ENCODE data around the gene RAP1GAP2.

Gene RAP1GAP2

DNA sequence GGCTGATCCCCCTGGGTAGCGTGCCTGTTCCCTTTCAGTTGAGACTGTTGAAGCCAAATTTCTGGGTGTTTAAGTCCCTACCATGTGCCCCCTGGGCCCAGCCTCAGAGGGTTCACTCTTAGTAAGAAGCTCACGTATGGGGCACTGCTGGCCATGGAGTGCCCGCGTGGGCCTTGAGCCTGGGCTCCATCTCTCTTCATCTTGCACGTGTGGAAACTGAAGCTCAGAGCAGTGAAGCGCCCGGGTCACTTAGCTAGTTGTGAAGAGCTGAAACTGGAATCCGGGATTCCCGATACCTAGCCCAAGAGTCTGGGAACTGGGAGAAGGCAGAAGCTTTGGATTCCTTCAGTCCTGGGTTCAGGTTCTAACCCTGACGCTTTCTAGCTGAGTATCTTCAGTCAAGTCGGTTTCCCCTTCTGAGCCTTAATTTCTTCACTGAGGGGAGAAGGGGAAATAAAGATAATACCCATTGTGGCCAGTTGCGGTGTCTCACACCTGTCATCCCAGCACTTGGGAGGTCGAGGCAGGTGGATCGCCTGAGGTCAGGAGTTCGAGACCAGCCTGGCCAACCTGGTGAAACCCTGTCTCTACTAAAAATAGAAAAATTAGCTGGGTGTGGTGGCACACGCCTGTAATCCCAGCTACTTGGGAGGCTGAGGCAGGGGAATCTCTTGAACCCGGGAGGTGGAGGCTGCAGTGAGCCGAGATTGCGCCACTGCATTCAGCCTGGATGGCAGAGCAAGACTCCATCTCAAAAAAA lies 163.3 kb downstream of the RAP1GAP2 start:
- DNase-seq (ENCODE audit: low spot score) = no peak
- Mint-ChIP-seq H3K4me1 (ENCODE audit: low read depth) (peaks cover 11% of the 10 kb centered on the region), H3K27me3 (ENCODE audit: low read depth) (peaks cover 7% of the 10 kb centered on the region), H3K36me3 (ENCODE audit: low read depth) (no peaks in the 10 kb centered on the region), H3K9me3 (no peaks in the 10 kb centered on the region), H3K27ac (no peak overlapping the region), H3K4me3 (no peak overlapping the region)

DNA sequence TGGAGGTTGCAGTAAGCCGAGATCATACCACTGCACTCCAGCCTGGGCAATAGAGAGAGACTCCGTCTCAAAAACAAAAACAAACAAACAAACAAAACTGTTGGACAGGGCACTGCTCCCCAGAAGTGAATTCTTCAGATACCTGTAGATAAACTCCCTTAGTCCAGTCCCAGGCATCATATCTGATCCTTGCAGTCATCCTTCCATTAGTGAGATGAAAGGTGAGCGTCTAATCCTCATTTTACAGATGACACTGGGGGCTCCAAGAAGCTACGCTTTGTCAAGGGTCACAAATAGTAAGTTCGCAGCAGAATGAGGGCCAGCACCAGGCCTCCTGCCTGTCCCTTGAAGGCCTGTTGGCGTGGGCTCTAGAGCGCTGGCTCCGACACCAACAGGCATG lies 165.2 kb downstream of the RAP1GAP2 start:
- Mint-ChIP-seq H3K27ac (no peak overlapping the region), H3K4me1 (ENCODE audit: low read depth) (no peaks in the 10 kb centered on the region), H3K4me3 (no peak overlapping the region), H3K9me3 (no peaks in the 10 kb centered on the region), H3K36me3 (ENCODE audit: low read depth) (no peaks in the 10 kb centered on the region), H3K27me3 (ENCODE audit: low read depth) (no peaks in the 10 kb centered on the region)
- DNase-seq (ENCODE audit: low spot score) = no peak

DNA sequence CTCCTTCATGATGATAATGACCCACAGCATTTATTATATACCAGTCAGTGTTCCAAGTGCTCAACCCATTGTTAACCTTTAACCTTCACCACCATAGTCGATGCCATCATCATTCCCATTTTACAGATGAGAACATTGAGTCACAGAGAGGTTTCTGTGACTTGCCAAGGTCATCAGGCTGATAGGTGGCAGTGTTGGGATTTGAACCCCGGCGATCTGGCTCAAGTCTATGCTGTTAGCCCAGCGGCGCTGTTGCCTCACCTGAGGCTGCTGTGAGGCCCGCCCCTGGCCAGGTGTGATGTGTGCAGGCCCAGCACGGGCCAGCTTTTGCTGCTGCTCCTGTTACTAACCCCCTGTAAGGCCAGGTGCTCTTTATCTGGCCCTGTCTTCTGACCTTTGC lies 166.0 kb downstream of the RAP1GAP2 start:
- Mint-ChIP-seq H3K36me3 (ENCODE audit: low read depth) (no peaks in the 10 kb centered on the region), H3K4me3 (no peak overlapping the region), H3K9me3 (no peaks in the 10 kb centered on the region), H3K27ac (no peak overlapping the region), H3K27me3 (ENCODE audit: low read depth) (no peaks in the 10 kb centered on the region), H3K4me1 (ENCODE audit: low read depth) (no peaks in the 10 kb centered on the region)
- no peak for DNase-seq (ENCODE audit: low spot score)

- Mint-ChIP-seq H3K27me3 (ENCODE audit: low read depth) (no peaks in the 10 kb centered on the region), H3K4me3 (no peak overlapping the region), H3K36me3 (ENCODE audit: low read depth) (peaks cover under 1% of the 10 kb centered on the region), H3K9me3 (no peaks in the 10 kb centered on the region), H3K4me1 (ENCODE audit: low read depth) (no peaks in the 10 kb centered on the region), H3K27ac (no peak overlapping the region)
- no peak for DNase-seq (ENCODE audit: low spot score)
These were observed 166.5 kb downstream of the RAP1GAP2 start for GRCh38 chr17:2962729-2963128.

DNA sequence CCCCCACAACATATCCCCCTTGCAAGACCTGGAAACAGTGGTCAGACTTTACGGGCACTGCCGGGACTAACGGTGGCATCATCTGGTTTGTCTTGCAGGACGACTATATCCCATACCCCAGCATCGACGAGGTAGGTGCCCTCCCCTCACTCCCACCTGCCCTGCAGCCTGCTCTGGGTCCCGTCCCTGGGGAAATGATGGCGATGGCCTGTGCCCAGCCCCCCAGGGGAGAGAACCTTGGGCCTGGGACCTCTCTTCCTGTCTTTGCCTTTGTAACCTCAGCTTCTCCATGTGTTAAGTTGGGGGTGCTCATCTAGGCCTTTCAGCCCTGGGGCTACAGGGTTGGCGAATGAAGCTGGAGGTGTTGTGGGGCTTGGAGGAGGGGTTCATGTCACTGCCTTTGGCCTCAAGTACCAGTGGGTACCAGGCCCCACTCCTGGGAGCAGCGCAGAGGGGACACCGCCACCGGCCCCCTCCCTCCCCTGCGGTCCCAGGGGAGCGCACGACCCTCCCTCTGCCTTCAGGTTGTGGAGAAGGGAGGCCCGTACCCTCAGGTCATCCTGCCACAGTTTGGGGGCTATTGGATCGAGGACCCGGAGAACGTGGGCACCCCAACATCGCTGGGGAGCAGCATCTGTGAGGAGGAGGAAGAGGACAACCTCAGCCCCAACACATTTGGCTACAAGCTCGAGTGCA lies 167.2 kb downstream of the RAP1GAP2 start:
- no peak for DNase-seq (ENCODE audit: low spot score)
- Mint-ChIP-seq H3K36me3 (ENCODE audit: low read depth) (peaks cover 4% of the 10 kb centered on the region), H3K4me1 (ENCODE audit: low read depth) (no peaks in the 10 kb centered on the region), H3K27ac (no peak overlapping the region), H3K9me3 (no peaks in the 10 kb centered on the region), H3K27me3 (ENCODE audit: low read depth) (no peaks in the 10 kb centered on the region), H3K4me3 (no peak overlapping the region)

GRCh38 chr17:2964028-2964356 lies 167.8 kb downstream of the RAP1GAP2 start:
- no peak overlapping the region for H3K27ac Mint-ChIP-seq
- no peaks in the 10 kb centered on the region for H3K4me1 Mint-ChIP-seq (ENCODE audit: low read depth)
- no peaks in the 10 kb centered on the region for H3K27me3 Mint-ChIP-seq (ENCODE audit: low read depth)
- H3K36me3 Mint-ChIP-seq (ENCODE audit: low read depth) = peaks cover 4% of the 10 kb centered on the region
- DNase-seq (ENCODE audit: low spot score) = no peak
- no peak overlapping the region for H3K4me3 Mint-ChIP-seq
- no peaks in the 10 kb centered on the region for H3K9me3 Mint-ChIP-seq

DNA sequence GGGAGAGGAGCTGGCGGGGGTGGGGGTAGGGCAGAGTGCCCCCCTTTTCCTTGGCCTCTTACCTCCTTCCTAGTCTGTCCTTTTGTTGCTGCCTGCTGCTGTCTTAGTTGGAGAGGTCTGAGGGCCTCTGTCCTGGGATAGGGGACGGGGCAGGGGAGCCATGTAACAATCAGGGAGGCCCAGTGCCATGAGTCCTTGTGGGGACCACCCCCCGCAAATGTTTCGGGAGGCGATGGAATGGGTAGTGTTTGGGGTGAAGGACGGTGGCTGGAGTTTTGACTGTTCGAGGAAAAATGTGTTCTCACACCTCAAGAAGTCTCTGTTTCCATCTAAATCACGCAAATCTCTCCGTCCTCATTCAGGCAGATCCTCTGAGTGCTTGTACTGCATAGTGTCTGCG lies 168.1 kb downstream of the RAP1GAP2 start:
- Mint-ChIP-seq H3K4me3 (no peak overlapping the region), H3K27me3 (ENCODE audit: low read depth) (no peaks in the 10 kb centered on the region), H3K36me3 (ENCODE audit: low read depth) (peaks cover 4% of the 10 kb centered on the region), H3K27ac (no peak overlapping the region), H3K9me3 (no peaks in the 10 kb centered on the region), H3K4me1 (ENCODE audit: low read depth) (no peaks in the 10 kb centered on the region)
- no peak for DNase-seq (ENCODE audit: low spot score)

DNA sequence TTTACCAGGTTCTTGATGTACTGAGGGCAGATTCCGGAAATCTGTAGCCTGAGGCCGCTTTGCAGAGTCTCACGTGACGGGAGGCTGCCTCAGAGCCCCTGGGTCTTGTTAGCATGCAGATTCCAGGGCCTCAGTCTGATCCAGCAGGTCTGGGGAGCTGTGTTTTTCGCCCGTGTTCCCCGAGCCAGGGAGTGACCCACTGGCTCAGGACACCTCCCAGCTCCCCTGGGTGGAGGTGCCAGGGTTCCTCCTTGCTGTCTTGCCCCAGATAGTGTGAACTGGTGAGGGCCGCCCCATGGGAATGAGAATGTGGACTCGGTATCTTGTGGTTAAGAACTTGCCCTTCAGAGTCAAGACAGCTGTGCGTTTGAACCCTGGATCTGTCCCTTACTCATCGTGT lies 168.6 kb downstream of the RAP1GAP2 start:
- Mint-ChIP-seq H3K9me3 (no peaks in the 10 kb centered on the region), H3K4me3 (no peak overlapping the region), H3K4me1 (ENCODE audit: low read depth) (no peaks in the 10 kb centered on the region), H3K27ac (no peak overlapping the region), H3K27me3 (ENCODE audit: low read depth) (no peaks in the 10 kb centered on the region), H3K36me3 (ENCODE audit: low read depth) (peaks cover 4% of the 10 kb centered on the region)
- no peak for DNase-seq (ENCODE audit: low spot score)

- H3K27me3 Mint-ChIP-seq (ENCODE audit: low read depth) = no peaks in the 10 kb centered on the region
- H3K36me3 Mint-ChIP-seq (ENCODE audit: low read depth) = peaks cover 4% of the 10 kb centered on the region
- no peaks in the 10 kb centered on the region for H3K9me3 Mint-ChIP-seq
- no peaks in the 10 kb centered on the region for H3K4me1 Mint-ChIP-seq (ENCODE audit: low read depth)
- no peak for DNase-seq (ENCODE audit: low spot score)
- no peak overlapping the region for H3K4me3 Mint-ChIP-seq
- H3K27ac Mint-ChIP-seq = no peak overlapping the region
These were observed 169.7 kb downstream of the RAP1GAP2 start for GRCh38 chr17:2965621-2966595.

DNA sequence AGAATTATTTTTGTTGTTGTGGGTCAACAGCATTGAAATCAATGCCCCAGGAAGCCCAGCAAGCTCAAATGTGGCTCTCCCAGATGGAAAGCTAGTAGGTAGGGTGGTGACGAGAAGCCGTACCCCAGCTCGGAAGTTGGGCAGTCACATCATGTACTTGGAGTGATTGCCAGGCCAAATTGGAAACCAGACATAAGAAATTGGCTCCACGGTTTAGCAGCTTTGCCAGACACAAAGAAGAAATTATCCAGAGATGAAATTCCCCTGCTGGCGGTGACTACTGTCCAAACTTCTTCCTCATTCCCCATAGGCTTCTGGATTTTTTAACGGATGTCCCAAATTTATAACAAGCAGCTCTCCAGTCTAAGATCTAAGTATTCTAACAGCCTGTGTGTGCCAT lies 171.3 kb downstream of the RAP1GAP2 start:
- H3K9me3 Mint-ChIP-seq = no peaks in the 10 kb centered on the region
- DNase-seq (ENCODE audit: low spot score) = no peak
- no peak overlapping the region for H3K4me3 Mint-ChIP-seq
- H3K36me3 Mint-ChIP-seq (ENCODE audit: low read depth) = peaks cover 4% of the 10 kb centered on the region
- H3K27ac Mint-ChIP-seq = no peak overlapping the region
- no peaks in the 10 kb centered on the region for H3K4me1 Mint-ChIP-seq (ENCODE audit: low read depth)
- H3K27me3 Mint-ChIP-seq (ENCODE audit: low read depth) = no peaks in the 10 kb centered on the region

DNA sequence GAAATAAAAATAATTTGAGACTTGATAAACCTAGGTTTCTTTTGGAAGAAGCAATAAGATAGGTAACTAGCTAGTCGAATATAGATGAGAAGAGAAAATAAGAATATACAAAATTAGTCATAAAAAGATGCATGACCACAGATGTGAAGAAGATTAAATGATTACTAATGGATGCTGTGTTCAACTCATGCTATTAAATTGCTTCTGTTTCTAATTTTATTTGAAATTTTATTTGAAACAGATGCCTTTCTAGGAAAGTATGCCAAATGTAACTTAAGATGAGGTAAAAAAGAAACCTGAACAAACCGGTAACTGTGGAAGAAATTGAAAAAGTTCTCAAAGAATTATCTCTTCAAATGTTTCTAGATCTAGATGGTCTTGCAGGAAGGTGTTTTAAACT lies 175.6 kb downstream of the RAP1GAP2 start:
- peaks cover 4% of the 10 kb centered on the region for H3K36me3 Mint-ChIP-seq (ENCODE audit: low read depth)
- H3K4me1 Mint-ChIP-seq (ENCODE audit: low read depth) = no peaks in the 10 kb centered on the region
- no peak for DNase-seq (ENCODE audit: low spot score)

DNA sequence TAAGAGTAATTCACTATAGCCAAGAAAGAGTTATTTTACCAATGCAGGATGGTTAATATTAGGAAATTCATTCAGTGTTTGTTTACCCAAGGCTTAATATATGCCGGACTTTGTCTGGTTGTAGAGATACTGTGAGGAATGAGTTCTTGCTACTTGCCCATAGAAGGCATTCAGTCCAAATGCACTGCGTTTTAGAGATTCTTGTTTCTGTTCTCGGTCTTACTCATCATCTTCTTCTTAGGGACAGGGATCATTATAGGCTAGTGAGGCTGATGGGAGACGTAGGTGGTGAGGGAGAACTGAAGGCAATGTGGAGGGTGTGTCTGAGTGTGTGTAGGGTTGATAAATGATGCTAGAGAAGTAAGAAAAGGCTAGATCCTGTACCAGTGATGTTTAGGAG lies 176.5 kb downstream of the RAP1GAP2 start:
- Mint-ChIP-seq H3K4me3 (no peak overlapping the region), H3K36me3 (ENCODE audit: low read depth) (peaks cover 3% of the 10 kb centered on the region), H3K27me3 (ENCODE audit: low read depth) (no peaks in the 10 kb centered on the region), H3K9me3 (no peaks in the 10 kb centered on the region), H3K27ac (peak overlapping the region; percentile 38), H3K4me1 (ENCODE audit: low read depth) (no peaks in the 10 kb centered on the region)
- no peak for DNase-seq (ENCODE audit: low spot score)

More for the DNA sequence above, 175.6 kb downstream of the RAP1GAP2 start:
- Mint-ChIP-seq H3K27ac (no peak overlapping the region), H3K27me3 (ENCODE audit: low read depth) (no peaks in the 10 kb centered on the region), H3K9me3 (no peaks in the 10 kb centered on the region), H3K4me3 (no peak overlapping the region)

GRCh38 chr17:2974347-2974746 lies 178.1 kb downstream of the RAP1GAP2 start:
- H3K27me3 Mint-ChIP-seq (ENCODE audit: low read depth) = no peaks in the 10 kb centered on the region
- no peak overlapping the region for H3K27ac Mint-ChIP-seq
- no peaks in the 10 kb centered on the region for H3K9me3 Mint-ChIP-seq
- H3K4me1 Mint-ChIP-seq (ENCODE audit: low read depth) = no peaks in the 10 kb centered on the region
- H3K4me3 Mint-ChIP-seq = no peak overlapping the region
- peaks cover 1% of the 10 kb centered on the region for H3K36me3 Mint-ChIP-seq (ENCODE audit: low read depth)
- DNase-seq (ENCODE audit: low spot score) = no peak

- no peak overlapping the region for H3K27ac Mint-ChIP-seq
- no peaks in the 10 kb centered on the region for H3K4me1 Mint-ChIP-seq (ENCODE audit: low read depth)
- no peaks in the 10 kb centered on the region for H3K27me3 Mint-ChIP-seq (ENCODE audit: low read depth)
- peaks cover 5% of the 10 kb centered on the region for H3K36me3 Mint-ChIP-seq (ENCODE audit: low read depth)
- H3K9me3 Mint-ChIP-seq = no peaks in the 10 kb centered on the region
- DNase-seq (ENCODE audit: low spot score) = no peak
- H3K4me3 Mint-ChIP-seq = no peak overlapping the region
These were observed 179.3 kb downstream of the RAP1GAP2 start for GRCh38 chr17:2975469-2975958.

All from T-helper 2 cell treated with Interferon-gamma antibody and Interleukin-4, amounts not matched to agents 5 μg/mL and 100 μg/mL, for 36 hours (primary cell).